ENCODE measurements around the gene ALKBH2.
A peak's percentile ranks its signal among the peaks of the same experiment; 100 is the strongest.

Gene ALKBH2

GRCh38 chr12:109093022-109093918, at the start of gene ALKBH2:
TSS of gene ALKBH2 (minus strand) at chr12:109093472. CDS start at chr12:109092786, 686 bp downstream.
- peak; percentile 90 for DNase-seq (ENCODE audit: low spot score)

- no peak for DNase-seq (ENCODE audit: low spot score)
Observed at GRCh38 chr12:109140560-109140959, 47.3 kb upstream of the ALKBH2 start.

- DNase-seq (ENCODE audit: low spot score) = no peak
Observed at GRCh38 chr12:109139791-109140190, 46.5 kb upstream of the ALKBH2 start.

- no peak for DNase-seq (ENCODE audit: low spot score)
Observed at GRCh38 chr12:109139360-109139759, 46.1 kb upstream of the ALKBH2 start.

- DNase-seq (ENCODE audit: low spot score) = no peak
Observed at GRCh38 chr12:109137055-109137454, 43.8 kb upstream of the ALKBH2 start.

- peak; percentile 53 for DNase-seq (ENCODE audit: low spot score)
Observed at GRCh38 chr12:109134186-109134917, 41.1 kb upstream of the ALKBH2 start.

GRCh38 chr12:109131154-109132050, 38.1 kb upstream of the ALKBH2 start:
- DNase-seq (ENCODE audit: low spot score) = no peak

- DNase-seq (ENCODE audit: low spot score) = no peak
Observed at GRCh38 chr12:109130297-109131153, 37.3 kb upstream of the ALKBH2 start.

GRCh38 chr12:109127533-109128242, 34.4 kb upstream of the ALKBH2 start:
- no peak for DNase-seq (ENCODE audit: low spot score)

GRCh38 chr12:109126784-109127183, 33.5 kb upstream of the ALKBH2 start:
- no peak for DNase-seq (ENCODE audit: low spot score)

- DNase-seq (ENCODE audit: low spot score) = no peak
Observed at GRCh38 chr12:109125791-109126190, 32.5 kb upstream of the ALKBH2 start.

GRCh38 chr12:109124878-109125648, 31.8 kb upstream of the ALKBH2 start:
- no peak for DNase-seq (ENCODE audit: low spot score)

- no peak for DNase-seq (ENCODE audit: low spot score)
Observed at GRCh38 chr12:109121346-109121880, 28.1 kb upstream of the ALKBH2 start.

- no peak for DNase-seq (ENCODE audit: low spot score)
Observed at GRCh38 chr12:109120557-109120956, 27.3 kb upstream of the ALKBH2 start.

GRCh38 chr12:109120095-109120494, 26.8 kb upstream of the ALKBH2 start:
- no peak for DNase-seq (ENCODE audit: low spot score)

- DNase-seq (ENCODE audit: low spot score) = no peak
Observed at GRCh38 chr12:109116611-109116949, 23.3 kb upstream of the ALKBH2 start.

- peak; percentile 60 for DNase-seq (ENCODE audit: low spot score)
Observed at GRCh38 chr12:109115758-109116610, 22.7 kb upstream of the ALKBH2 start, which contains the start of gene ACACB. TSS of gene ACACB (plus strand) at chr12:109116587. CDS start at chr12:109139406, 22,819 bp downstream.

- no peak for DNase-seq (ENCODE audit: low spot score)
Observed at GRCh38 chr12:109115404-109115757, 22.1 kb upstream of the ALKBH2 start.

- DNase-seq (ENCODE audit: low spot score) = no peak
Observed at GRCh38 chr12:109114644-109115043, 21.4 kb upstream of the ALKBH2 start.

Measured in HuH-7 (cell line).